ENCODE measurements around the gene GSN. TPM values are rescaled to one million over a fixed set of nuclear protein-coding genes. Genes with fewer than 3 reads are reported as not detected.

The GSN gene
- total RNA-seq, 4 donors from 2014 or later: 364 to 571 (median 480) TPM

- DNase-seq: no peak
- Histone ChIP-seq H3K4me3 (no peak overlapping the region), H3K4me1 (peaks cover 0 to 45% (median 4%) of the 10 kb centered on the region in 4 donors), H3K27ac (peak overlapping the region in 2 of 4 donors; percentile 73 to 93), H3K9me3 (no peaks in the 10 kb centered on the region), H3K36me3 (no peaks in the 10 kb centered on the region), H3K27me3 (no peaks in the 10 kb centered on the region)
- no peak for TF ChIP-seq POLR2A (IDR thresholded peaks at IDR 0.05)
- TF ChIP-seq, protein P1, sequence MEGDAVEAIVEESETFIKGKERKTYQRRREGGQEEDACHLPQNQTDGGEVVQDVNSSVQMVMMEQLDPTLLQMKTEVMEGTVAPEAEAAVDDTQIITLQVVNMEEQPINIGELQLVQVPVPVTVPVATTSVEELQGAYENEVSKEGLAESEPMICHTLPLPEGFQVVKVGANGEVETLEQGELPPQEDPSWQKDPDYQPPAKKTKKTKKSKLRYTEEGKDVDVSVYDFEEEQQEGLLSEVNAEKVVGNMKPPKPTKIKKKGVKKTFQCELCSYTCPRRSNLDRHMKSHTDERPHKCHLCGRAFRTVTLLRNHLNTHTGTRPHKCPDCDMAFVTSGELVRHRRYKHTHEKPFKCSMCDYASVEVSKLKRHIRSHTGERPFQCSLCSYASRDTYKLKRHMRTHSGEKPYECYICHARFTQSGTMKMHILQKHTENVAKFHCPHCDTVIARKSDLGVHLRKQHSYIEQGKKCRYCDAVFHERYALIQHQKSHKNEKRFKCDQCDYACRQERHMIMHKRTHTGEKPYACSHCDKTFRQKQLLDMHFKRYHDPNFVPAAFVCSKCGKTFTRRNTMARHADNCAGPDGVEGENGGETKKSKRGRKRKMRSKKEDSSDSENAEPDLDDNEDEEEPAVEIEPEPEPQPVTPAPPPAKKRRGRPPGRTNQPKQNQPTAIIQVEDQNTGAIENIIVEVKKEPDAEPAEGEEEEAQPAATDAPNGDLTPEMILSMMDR (IDR thresholded peaks at IDR 0.05): no peak
Observed at GRCh38 chr9:121371495-121372061, 103.6 kb downstream of the GSN start.

DNA sequence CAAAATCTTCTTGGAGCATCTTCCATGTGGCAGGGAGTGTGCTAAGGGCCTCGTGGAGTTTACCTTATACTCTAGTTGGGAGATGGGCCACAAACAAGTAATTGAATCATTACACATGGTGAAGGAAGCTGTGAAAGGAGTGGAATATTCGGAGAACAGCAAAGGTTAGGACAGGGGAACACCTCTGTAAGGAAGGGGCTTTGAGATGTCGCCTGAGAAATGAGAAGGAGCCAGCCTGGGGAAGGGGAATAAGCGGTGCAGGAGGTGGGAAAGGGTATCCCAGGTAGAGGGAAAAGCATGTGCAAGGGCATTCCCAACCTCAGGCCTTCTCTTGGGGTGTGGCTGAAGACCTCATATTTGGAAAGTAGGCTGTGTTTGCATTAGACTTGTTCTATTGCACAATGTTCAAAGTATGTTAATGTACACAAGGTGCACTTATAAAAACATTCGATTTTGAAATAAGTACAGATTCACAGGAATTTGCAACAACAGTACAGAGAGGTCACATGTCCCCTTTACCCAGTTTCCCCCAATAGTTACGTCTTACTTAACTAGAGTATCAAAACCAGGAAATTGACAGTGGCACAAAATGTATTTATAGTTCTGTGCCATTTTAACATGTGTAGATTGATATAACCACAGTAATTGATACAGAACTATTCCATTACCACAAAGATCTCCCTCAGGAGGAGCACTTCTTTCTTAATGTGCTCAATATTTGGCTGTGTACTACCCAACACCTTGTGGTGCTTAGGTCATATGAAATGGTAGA is 104.5 kb downstream of the GSN start:
- DNase-seq: no peak
- peaks cover 0 to 37% (median 3%) of the 10 kb centered on the region in 4 donors for H3K4me1 ChIP-seq
- no peaks in the 10 kb centered on the region for H3K9me3 ChIP-seq
- H3K4me3 ChIP-seq: no peak overlapping the region
- H3K36me3 ChIP-seq: no peaks in the 10 kb centered on the region
- peak overlapping the region in 3 of 4 donors; percentile 28 to 93 (median 73) for H3K27ac ChIP-seq
- TF ChIP-seq, protein P1 (IDR thresholded peaks at IDR 0.05): no peak
- no peak for TF ChIP-seq POLR2A (IDR thresholded peaks at IDR 0.05)
- H3K27me3 ChIP-seq: no peaks in the 10 kb centered on the region

DNA sequence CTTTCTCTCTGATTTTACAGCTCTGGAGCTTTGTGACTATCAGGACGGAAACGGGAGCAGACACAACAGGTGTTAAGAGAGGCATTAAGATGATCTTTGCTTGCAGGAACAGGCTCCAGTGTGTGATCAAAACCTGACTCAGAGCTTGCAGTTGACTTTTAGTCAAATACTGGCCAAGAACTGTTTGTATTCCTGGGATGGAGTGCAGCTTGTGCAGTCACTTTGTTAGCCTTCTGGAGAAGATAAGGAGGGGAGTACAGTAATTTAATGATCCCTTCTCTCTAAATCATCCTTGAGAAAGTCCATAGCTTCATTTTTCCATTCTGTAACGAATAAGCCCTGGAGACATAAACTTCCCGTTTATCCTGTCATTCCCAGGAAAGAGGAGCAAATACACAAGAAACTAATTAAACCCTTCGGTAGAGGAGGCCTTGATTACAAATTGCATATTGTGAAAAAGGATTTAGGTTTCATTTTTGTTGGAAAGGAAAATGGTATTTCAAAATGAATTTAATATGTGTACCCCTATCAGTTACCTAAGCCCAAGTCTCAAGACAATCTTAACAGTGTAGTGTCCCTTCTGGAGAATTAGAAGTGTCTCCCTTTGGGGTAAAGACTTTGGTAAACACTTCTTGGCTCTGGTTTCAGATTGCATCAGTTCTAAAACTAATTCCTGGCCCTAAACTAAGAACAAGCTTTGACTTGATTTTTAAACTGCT is 105.2 kb downstream of the GSN start:
- Histone ChIP-seq H3K27me3 (no peaks in the 10 kb centered on the region), H3K36me3 (no peaks in the 10 kb centered on the region), H3K4me1 (peaks cover 0 to 30% (median under 1%) of the 10 kb centered on the region in 4 donors), H3K9me3 (no peaks in the 10 kb centered on the region), H3K4me3 (no peak overlapping the region), H3K27ac (peak overlapping the region; percentile 18 to 93 (median 50))
- TF ChIP-seq, protein P1 (IDR thresholded peaks at IDR 0.05): no peak
- peak in 1 of 3 donors; percentile 51 for DNase-seq

DNA sequence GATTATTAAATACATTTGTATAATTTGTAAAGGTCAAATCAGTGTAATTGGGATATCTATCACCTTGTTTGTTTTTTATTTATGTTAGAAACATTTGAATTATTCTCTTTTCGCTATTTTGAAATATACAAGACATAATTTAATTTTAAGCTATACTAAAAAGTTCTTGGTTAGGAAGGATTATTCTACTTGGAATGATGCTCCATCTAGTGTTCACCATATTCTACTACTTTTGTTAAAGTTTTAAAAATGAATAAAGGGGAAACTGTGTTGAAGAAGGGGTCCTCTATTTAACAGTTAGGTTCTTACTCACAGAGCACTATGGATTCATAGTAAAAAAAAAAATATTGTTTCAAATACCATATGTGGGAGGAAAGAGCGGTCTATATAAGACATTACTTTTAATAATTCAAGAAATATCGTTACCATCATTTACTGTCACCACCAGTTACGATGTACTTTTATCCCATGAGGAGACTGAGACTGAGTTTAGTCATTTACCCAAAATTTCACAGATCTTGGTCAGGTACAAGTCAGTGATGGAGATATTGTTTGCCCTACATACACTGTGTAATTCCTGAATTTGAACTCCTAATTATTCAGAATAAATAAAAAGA is 108.4 kb downstream of the GSN start:
- Histone ChIP-seq H3K9me3 (no peaks in the 10 kb centered on the region), H3K27ac (no peak overlapping the region), H3K4me3 (no peak overlapping the region), H3K36me3 (no peaks in the 10 kb centered on the region), H3K27me3 (no peaks in the 10 kb centered on the region), H3K4me1 (peaks cover 0 to 28% (median 0%) of the 10 kb centered on the region in 4 donors)
- no peak for TF ChIP-seq POLR2A (IDR thresholded peaks at IDR 0.05)
- TF ChIP-seq, protein P1 (IDR thresholded peaks at IDR 0.05): peak in 4 of 6 experiments; percentile 39 to 48 (median 44)
- no peak for DNase-seq

GRCh38 chr9:121380846-121381245 is 112.9 kb downstream of the GSN start:
- DNase-seq: peak in 1 of 3 donors; percentile 55
- H3K27ac ChIP-seq: no peak overlapping the region
- H3K4me3 ChIP-seq: no peak overlapping the region
- TF ChIP-seq, protein P1 (IDR thresholded peaks at IDR 0.05): no peak
- no peak for TF ChIP-seq POLR2A (IDR thresholded peaks at IDR 0.05)
- no peaks in the 10 kb centered on the region for H3K4me1 ChIP-seq
- H3K9me3 ChIP-seq: no peaks in the 10 kb centered on the region
- no peaks in the 10 kb centered on the region for H3K36me3 ChIP-seq
- H3K27me3 ChIP-seq: no peaks in the 10 kb centered on the region

Data from Peyer's patch (tissue), 4 donors.